ENCODE results near the gene ITGBL1.

DNA sequence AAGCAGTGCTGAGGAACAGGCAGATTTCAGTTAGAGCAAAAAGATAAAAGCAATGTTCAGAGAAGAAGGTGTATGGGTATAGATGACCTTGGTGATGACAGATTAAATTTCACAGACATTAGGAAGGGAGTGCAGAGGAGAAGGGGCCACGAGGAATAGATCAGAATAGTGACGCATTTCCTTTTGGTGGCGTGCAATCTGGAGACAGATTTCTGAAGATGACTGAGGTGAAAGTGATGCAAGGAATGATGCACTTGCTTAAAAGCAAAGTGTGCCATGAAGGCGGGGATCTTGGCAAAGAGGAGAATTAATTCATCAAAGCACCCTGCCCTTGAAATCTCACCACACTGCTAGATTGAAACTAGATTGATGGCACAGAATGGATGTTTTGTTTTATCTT is 202.4 kb downstream of the ITGBL1 start:
- TF ChIP-seq, protein P1, sequence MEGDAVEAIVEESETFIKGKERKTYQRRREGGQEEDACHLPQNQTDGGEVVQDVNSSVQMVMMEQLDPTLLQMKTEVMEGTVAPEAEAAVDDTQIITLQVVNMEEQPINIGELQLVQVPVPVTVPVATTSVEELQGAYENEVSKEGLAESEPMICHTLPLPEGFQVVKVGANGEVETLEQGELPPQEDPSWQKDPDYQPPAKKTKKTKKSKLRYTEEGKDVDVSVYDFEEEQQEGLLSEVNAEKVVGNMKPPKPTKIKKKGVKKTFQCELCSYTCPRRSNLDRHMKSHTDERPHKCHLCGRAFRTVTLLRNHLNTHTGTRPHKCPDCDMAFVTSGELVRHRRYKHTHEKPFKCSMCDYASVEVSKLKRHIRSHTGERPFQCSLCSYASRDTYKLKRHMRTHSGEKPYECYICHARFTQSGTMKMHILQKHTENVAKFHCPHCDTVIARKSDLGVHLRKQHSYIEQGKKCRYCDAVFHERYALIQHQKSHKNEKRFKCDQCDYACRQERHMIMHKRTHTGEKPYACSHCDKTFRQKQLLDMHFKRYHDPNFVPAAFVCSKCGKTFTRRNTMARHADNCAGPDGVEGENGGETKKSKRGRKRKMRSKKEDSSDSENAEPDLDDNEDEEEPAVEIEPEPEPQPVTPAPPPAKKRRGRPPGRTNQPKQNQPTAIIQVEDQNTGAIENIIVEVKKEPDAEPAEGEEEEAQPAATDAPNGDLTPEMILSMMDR (IDR thresholded peaks at IDR 0.05) = no peak
- TF ChIP-seq EZH2 (IDR thresholded peaks at IDR 0.05; ENCODE audit: borderline replicate concordance, insufficient read depth, low read depth, low read length, poor library complexity, severe bottlenecking) = no peak

All from B cell (primary cell).